ENCODE data around the gene INPP5E. TPM values are rescaled to one million over a fixed set of nuclear protein-coding genes. Genes with fewer than 3 reads are reported as not detected.

Gene INPP5E
- total and polyA plus RNA-seq, 11 donors = 6.4 to 11.7 (median 9.3) TPM

DNA sequence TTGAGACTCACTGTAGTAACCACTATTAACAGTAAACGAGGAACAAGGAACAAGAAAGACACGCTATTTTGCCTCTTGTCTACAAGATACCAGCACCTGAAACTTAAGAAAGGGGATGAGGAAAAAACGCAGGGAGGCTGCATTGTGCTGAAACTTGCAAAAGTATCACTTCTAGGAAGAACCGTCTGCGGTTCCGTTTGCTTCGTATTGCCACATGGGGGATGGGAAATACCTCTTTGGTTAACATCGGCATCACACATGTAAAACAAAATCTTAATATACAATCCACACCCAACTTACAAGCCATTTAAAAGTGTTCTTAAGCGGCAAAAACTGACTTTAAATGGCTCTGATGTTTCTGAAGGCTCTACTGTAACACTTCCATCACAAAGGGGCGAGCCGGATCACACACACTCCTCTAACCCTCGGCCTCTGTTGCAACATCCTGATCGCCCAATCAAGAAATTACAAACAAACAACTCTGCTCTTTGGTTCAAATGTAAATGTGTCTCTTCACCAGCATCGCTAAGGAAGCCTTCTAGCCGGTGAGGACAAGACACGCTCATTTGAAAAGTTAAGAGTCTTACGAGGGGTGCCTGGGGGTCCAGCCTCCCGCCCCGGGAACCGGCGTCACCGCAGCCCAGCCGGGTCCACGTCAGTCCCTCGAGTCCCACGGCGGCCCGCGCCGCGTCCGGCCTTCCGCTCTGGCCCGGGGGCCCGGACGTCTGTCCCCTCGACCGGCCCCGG is 42.6 kb upstream of the INPP5E start:
- peak overlapping the region; percentile 90 to 100 (median 97) for H3K27ac ChIP-seq
- no peaks in the 10 kb centered on the region for H3K9me3 ChIP-seq
- peaks cover 13 to 36% (median 26%) of the 10 kb centered on the region in 12 donors for H3K4me1 ChIP-seq
- intact Hi-C loops (cut with DNase I) = loop anchor here in 6 of 10 donors (2.0 to 10.0 kb wide), 4 partner anchors 63 to 309 kb away; partner anchors contain the start of genes NOTCH1 (in 2 of the 6) and TMEM141 (in 1 of the 6)
- no peaks in the 10 kb centered on the region for H3K27me3 ChIP-seq
- H3K4me3 ChIP-seq = peak overlapping the region; percentile 72 to 100 (median 94)
- no peak for TF ChIP-seq CTCF (IDR thresholded peaks at IDR 0.05)
- no peak for TF ChIP-seq POLR2A (IDR thresholded peaks at IDR 0.05)
- ATAC-seq (no peak), DNase-seq (no peak)
- peaks cover 0 to 32% (median 15%) of the 10 kb centered on the region in 9 donors for H3K36me3 ChIP-seq
- 1 to 3% (median 2%) methylated on average over 17 to 39 of the region's 39 CpGs for WGBS, 4 donors

DNA sequence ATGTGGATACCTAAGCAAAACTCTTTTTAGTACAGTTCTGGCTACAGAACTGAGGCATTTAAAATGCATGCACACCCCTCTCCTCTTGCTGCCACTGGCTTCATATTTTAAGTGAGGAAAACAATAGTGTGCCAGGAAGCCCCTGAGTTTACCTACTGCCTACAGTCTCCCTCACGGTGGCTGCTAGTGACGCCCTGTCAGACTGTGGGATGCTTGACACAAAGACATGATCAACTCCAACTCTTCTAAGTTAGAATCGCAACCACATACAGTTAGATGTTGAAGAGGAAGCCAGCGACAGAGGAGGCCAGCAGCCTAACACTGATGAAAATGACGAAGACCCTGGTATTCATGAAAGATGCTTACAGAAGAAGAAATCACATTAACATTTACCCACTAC is 41.9 kb upstream of the INPP5E start:
- ATAC-seq (no peak), DNase-seq (no peak)
- Histone ChIP-seq H3K27ac (peak overlapping the region in 4 of 12 donors; percentile 90 to 100 (median 97)), H3K27me3 (no peaks in the 10 kb centered on the region), H3K4me3 (peak overlapping the region in 10 of 12 donors; percentile 72 to 100 (median 94)), H3K4me1 (peaks cover 13 to 36% (median 26%) of the 10 kb centered on the region in 12 donors), H3K36me3 (peaks cover 0 to 38% (median 21%) of the 10 kb centered on the region in 9 donors), H3K9me3 (no peaks in the 10 kb centered on the region)
- TF ChIP-seq CTCF (IDR thresholded peaks at IDR 0.05) (no peak), POLR2A (IDR thresholded peaks at IDR 0.05) (no peak)
- WGBS, 4 donors = 42 to 49% (median 48%) methylated on average over 5 of the region's 5 CpGs
- intact Hi-C loops (cut with DNase I) = loop anchor here in 5 of 10 donors (5.0 to 10.0 kb wide), 3 partner anchors 63 to 213 kb away; partner anchors contain the start of gene NOTCH1 (in 2 of the 5)

DNA sequence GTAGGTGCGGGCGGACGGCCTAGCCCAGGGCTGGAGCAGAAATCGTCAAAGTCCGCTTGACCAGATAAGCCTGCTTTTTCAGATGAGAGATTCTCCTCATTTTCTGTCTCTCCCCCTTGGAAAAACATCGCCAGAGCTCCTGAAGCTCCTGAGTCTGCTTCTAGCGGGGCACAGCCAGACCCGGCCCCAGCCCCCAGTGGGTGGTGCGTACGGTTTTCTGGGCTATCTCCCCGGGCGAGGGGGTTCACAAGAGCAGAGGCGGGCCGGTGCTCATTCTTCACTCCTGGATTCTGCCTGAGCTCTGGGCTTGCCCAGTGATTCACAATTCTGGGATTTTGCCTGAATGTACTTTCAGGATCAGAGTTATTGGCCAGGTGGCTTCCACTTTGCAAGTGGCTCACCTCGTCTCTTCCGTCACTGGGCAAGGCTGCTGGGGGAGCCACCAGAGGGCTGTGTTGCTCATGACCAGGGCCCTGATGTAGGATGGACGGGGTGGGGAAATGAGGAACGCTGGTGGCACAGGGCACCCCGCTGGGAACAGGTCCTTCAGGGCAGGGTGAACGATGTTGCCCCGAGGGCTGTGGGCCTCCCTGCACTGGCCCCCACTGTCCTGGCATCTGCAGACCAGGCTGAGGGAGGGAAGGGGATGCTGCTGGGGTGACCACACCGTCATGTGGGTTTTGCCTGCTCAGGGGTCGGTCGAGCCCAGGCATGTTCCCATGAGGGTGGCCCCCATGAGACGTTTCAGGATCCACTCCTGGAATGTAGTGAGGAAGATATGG is 36.9 kb upstream of the INPP5E start:
- H3K27ac ChIP-seq = no peak overlapping the region
- H3K9me3 ChIP-seq = no peaks in the 10 kb centered on the region
- DNase-seq = no peak
- WGBS, 4 donors = 81 to 91% (median 89%) methylated on average over 21 to 25 of the region's 25 CpGs
- intact Hi-C loops (cut with DNase I) = no loop called here
- H3K4me3 ChIP-seq = no peak overlapping the region
- H3K4me1 ChIP-seq = peaks cover under 1 to 10% (median 5%) of the 10 kb centered on the region in 12 donors
- no peak for ATAC-seq
- peaks cover 0 to 88% (median 69%) of the 10 kb centered on the region in 9 donors for H3K36me3 ChIP-seq
- TF ChIP-seq CTCF (IDR thresholded peaks at IDR 0.05) (no peak), POLR2A (IDR thresholded peaks at IDR 0.05) (no peak)
- no peaks in the 10 kb centered on the region for H3K27me3 ChIP-seq

All from heart left ventricle (tissue), 16 donors.